CD4-positive, CD25-positive, alpha-beta regulatory T cell (primary cell): Measurements from ENCODE around the gene EPN2. TPM values are rescaled to one million over a fixed set of nuclear protein-coding genes. Genes with fewer than 3 reads are reported as not detected.
A peak's percentile ranks its signal among the peaks of the same experiment; 100 is the strongest.

Source experiments
- ATAC-seq, 2 donors: fragments of 150-1000 bp; cut with Tn5 transposase; one replicate each; pipeline ENCODE4 v1.10.0; 2021; ENCODE audit warnings: low read depth in 2 of 2, moderate number of reproducible peaks in 2 of 2, moderate library complexity in 1 of 2
- DNase-seq, 3 donors: peaks; one replicate each; pipeline versions ENCODE4 v3.0.0 to v3.0.0-alpha.2; 2012 to 2022; ENCODE audit warnings: mixed read lengths in 1 of 3
- H3K27ac ChIP-seq: one replicate; pipeline ENCODE4 v1.7.0; 2013; ENCODE audit warnings: mild to moderate bottlenecking, low read length; ENCODE audit not compliant: insufficient read depth, poor library complexity, severe bottlenecking
- H3K27me3 ChIP-seq: one replicate; pipeline ENCODE4 v1.7.0; 2013; ENCODE audit warnings: low read length; ENCODE audit not compliant: control insufficient read depth, insufficient read depth
- H3K36me3 ChIP-seq: one replicate; pipeline ENCODE4 v1.7.0; 2013; ENCODE audit warnings: mild to moderate bottlenecking, low read length, moderate library complexity; ENCODE audit not compliant: control insufficient read depth, insufficient read depth
- H3K4me1 ChIP-seq: 2 replicates; pipeline ENCODE4 v1.7.0; 2013; ENCODE audit warnings: mild to moderate bottlenecking, low read length; ENCODE audit not compliant: insufficient read depth, control insufficient read depth, poor library complexity, severe bottlenecking
- H3K4me3 ChIP-seq: one replicate; pipeline ENCODE4 v1.7.0; 2013; ENCODE audit warnings: low read depth, mild to moderate bottlenecking, low read length, moderate library complexity
- H3K9me3 ChIP-seq, 2 experiments: 1 replicate in 1 of 2; 2 replicates in 1 of 2; pipeline ENCODE4 v1.7.0; 2013; ENCODE audit warnings: low read length in 2 of 2, mild to moderate bottlenecking in 1 of 2, moderate library complexity in 1 of 2; ENCODE audit not compliant: control insufficient read depth in 2 of 2
- H3K27ac Mint-ChIP-seq, 3 donors: one replicate each; pipeline ENCODE4 v1.8.0; 2020 to 2022; ENCODE audit warnings: mild to moderate bottlenecking in 3 of 3, mixed read lengths in 3 of 3, moderate library complexity in 2 of 3
- H3K27me3 Mint-ChIP-seq: one replicate; pipeline ENCODE4 v1.8.0; 2022; ENCODE audit warnings: mild to moderate bottlenecking, mixed read lengths
- H3K36me3 Mint-ChIP-seq: one replicate; pipeline ENCODE4 v1.8.0; 2020; ENCODE audit warnings: mixed read lengths
- H3K4me1 Mint-ChIP-seq, 4 donors: one replicate each; pipeline ENCODE4 v1.8.0; 2020 to 2022; ENCODE audit warnings: mixed read lengths in 4 of 4, mild to moderate bottlenecking in 1 of 4
- H3K4me3 Mint-ChIP-seq, 4 donors: one replicate each; pipeline ENCODE4 v1.8.0; 2020 to 2022; ENCODE audit warnings: mild to moderate bottlenecking in 4 of 4, mixed read lengths in 4 of 4, moderate library complexity in 3 of 4
- H3K9me3 Mint-ChIP-seq, 7 donors: one replicate each; pipeline ENCODE4 v1.8.0; 2020 to 2022; ENCODE audit warnings: mixed read lengths in 7 of 7, mild to moderate bottlenecking in 3 of 7, moderate library complexity in 2 of 7
- polyA plus RNA-seq, 4 donors: library from polyadenylated mRNA; unstranded; fragments of 300-500 nt; fragmentation: Illumina TruSeq; gene quantifications; one replicate each; pipeline ENCODE4 v1.2.3, GENCODE V29; 2021
- total RNA-seq: library from RNA; stranded (reverse); gene quantifications from one replicate; pipeline ENCODE4 v1.2.3, GENCODE V29; 2022

Gene EPN2
- total and polyA plus RNA-seq, 5 donors from 2014 or later = 7.1 to 14.9 (median 8.1) TPM

GRCh38 chr17:19372439-19372838 is 135.3 kb downstream of the EPN2 start:
- H3K27ac Mint-ChIP-seq = no peak overlapping the region
- no peaks in the 10 kb centered on the region for H3K9me3 ChIP-seq
- no peaks in the 10 kb centered on the region for H3K27me3 Mint-ChIP-seq
- H3K4me3 Mint-ChIP-seq = peak overlapping the region in 1 of 4 donors; percentile 38
- no peak for DNase-seq
- H3K27ac ChIP-seq = no peak overlapping the region
- peaks cover 17 to 52% (median 27%) of the 10 kb centered on the region in 4 donors for H3K4me1 Mint-ChIP-seq
- H3K36me3 Mint-ChIP-seq = peaks cover 12% of the 10 kb centered on the region
- no peak for ATAC-seq
- no peaks in the 10 kb centered on the region for H3K36me3 ChIP-seq
- H3K9me3 Mint-ChIP-seq = peaks cover 0 to 1% (median 0%) of the 10 kb centered on the region in 7 donors
- peaks cover 46% of the 10 kb centered on the region for H3K4me1 ChIP-seq
- H3K4me3 ChIP-seq = no peak overlapping the region
- no peaks in the 10 kb centered on the region for H3K27me3 ChIP-seq

GRCh38 chr17:19372866-19373504 is 135.8 kb downstream of the EPN2 start:
- ATAC-seq (no peak), DNase-seq (no peak)
- Mint-ChIP-seq H3K36me3 (peaks cover 12% of the 10 kb centered on the region), H3K27ac (peak overlapping the region in 1 of 3 donors; percentile 56), H3K27me3 (no peaks in the 10 kb centered on the region), H3K4me1 (peaks cover 17 to 54% (median 25%) of the 10 kb centered on the region in 4 donors), H3K4me3 (no peak overlapping the region), H3K9me3 (peaks cover 0 to 1% (median 0%) of the 10 kb centered on the region in 7 donors)
- Histone ChIP-seq H3K27me3 (no peaks in the 10 kb centered on the region), H3K4me1 (peaks cover 47% of the 10 kb centered on the region), H3K4me3 (no peak overlapping the region), H3K36me3 (no peaks in the 10 kb centered on the region), H3K27ac (no peak overlapping the region), H3K9me3 (no peaks in the 10 kb centered on the region)

GRCh38 chr17:19374136-19374535 is 137.0 kb downstream of the EPN2 start:
- Histone ChIP-seq H3K27me3 (no peaks in the 10 kb centered on the region), H3K27ac (no peak overlapping the region), H3K4me3 (no peak overlapping the region), H3K36me3 (no peaks in the 10 kb centered on the region), H3K9me3 (no peaks in the 10 kb centered on the region), H3K4me1 (peaks cover 49% of the 10 kb centered on the region)
- H3K9me3 Mint-ChIP-seq = peaks cover 0 to 1% (median 0%) of the 10 kb centered on the region in 7 donors
- H3K27ac Mint-ChIP-seq = no peak overlapping the region
- peak overlapping the region in 1 of 4 donors; percentile 71 for H3K4me3 Mint-ChIP-seq
- peaks cover 12 to 53% (median 20%) of the 10 kb centered on the region in 4 donors for H3K4me1 Mint-ChIP-seq
- H3K36me3 Mint-ChIP-seq = peaks cover 8% of the 10 kb centered on the region
- H3K27me3 Mint-ChIP-seq = no peaks in the 10 kb centered on the region
- ATAC-seq (no peak), DNase-seq (no peak)

DNA sequence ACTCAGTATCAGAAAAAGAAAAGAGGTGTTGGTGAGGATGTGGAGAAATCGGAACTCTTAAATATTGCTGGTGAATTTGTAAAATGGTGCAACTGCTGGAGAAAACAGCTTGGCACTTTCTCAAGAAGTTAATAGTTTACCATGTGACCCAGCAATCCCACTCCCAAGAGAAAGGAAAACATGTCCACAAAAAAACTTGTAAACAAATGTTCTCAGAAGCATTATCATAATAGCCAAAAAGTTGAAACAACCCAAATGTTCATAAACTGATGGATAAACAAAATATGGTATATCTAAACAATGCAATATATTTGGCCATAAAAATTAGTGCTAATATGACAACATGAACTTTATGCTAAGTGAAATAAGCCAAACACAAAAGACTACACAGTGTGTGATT is 138.6 kb downstream of the EPN2 start:
- Mint-ChIP-seq H3K36me3 (peaks cover 15% of the 10 kb centered on the region), H3K27ac (no peak overlapping the region), H3K4me3 (peak overlapping the region in 2 of 4 donors; percentile 48 to 63), H3K27me3 (no peaks in the 10 kb centered on the region), H3K9me3 (no peaks in the 10 kb centered on the region), H3K4me1 (peaks cover 6 to 40% (median 15%) of the 10 kb centered on the region in 4 donors)
- Histone ChIP-seq H3K27me3 (no peaks in the 10 kb centered on the region), H3K4me1 (peaks cover 33% of the 10 kb centered on the region), H3K36me3 (peaks cover 7% of the 10 kb centered on the region), H3K9me3 (no peaks in the 10 kb centered on the region), H3K4me3 (no peak overlapping the region), H3K27ac (no peak overlapping the region)
- ATAC-seq = no peak
- no peak for DNase-seq

GRCh38 chr17:19376811-19377210 is 139.6 kb downstream of the EPN2 start:
- Mint-ChIP-seq H3K4me3 (peak overlapping the region; percentile 94 to 99 (median 98)), H3K27ac (peak overlapping the region; percentile 94 to 98 (median 94)), H3K36me3 (peaks cover 15% of the 10 kb centered on the region), H3K9me3 (no peaks in the 10 kb centered on the region), H3K27me3 (no peaks in the 10 kb centered on the region), H3K4me1 (peaks cover 6 to 30% (median 13%) of the 10 kb centered on the region in 4 donors)
- H3K27me3 ChIP-seq = no peaks in the 10 kb centered on the region
- peaks cover 22% of the 10 kb centered on the region for H3K4me1 ChIP-seq
- H3K9me3 ChIP-seq = no peaks in the 10 kb centered on the region
- H3K4me3 ChIP-seq = peak overlapping the region; percentile 91
- H3K27ac ChIP-seq = peak overlapping the region; percentile 96
- DNase-seq (peak in 1 of 3 donors; percentile 44), ATAC-seq (no peak)
- H3K36me3 ChIP-seq = peaks cover 14% of the 10 kb centered on the region

DNA sequence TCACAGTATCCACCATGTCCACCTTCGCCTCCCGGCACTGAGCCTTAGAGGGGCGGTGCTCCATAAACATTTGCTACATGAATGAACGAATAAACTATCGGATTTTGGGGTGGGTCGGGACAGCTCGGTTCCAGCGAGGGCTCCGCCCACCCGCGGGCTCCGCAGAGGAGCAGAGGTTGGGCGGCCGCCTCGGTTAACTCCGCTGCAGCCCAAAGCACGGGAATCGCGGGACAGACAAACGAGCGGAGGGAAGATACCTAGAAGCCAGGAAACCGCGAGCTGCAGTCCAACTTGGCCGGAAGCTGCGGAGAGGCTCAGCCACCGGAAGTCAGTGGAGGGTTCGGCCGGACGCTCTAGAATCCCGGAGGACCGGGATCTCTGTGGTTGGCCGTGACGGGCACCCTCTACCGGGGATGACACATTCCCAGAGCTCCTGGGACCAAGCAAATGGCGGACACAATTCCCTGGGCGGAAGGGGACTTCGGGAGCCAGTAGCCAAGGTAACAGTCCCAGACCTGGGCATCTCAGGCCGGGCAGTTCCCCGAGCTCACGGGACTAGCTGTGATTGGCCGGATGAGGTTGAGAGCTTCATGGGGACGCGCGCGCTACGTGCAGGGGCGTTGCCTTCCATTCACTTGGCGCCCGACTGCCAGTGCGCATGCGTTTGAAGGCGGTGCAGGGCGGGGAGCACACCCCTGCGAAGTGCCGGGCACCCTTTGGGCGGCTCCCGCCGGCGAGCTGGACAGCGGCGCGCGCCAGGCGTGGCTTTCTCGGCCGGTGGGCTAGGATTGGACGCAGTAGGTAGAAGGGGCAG is 140.6 kb downstream of the EPN2 start:
- Mint-ChIP-seq H3K36me3 (peaks cover 15% of the 10 kb centered on the region), H3K27ac (peak overlapping the region; percentile 94 to 98 (median 94)), H3K9me3 (no peaks in the 10 kb centered on the region), H3K4me3 (peak overlapping the region; percentile 94 to 99 (median 98)), H3K27me3 (no peaks in the 10 kb centered on the region), H3K4me1 (peaks cover 6 to 24% (median 13%) of the 10 kb centered on the region in 4 donors)
- Histone ChIP-seq H3K27me3 (no peaks in the 10 kb centered on the region), H3K36me3 (peaks cover 19% of the 10 kb centered on the region), H3K9me3 (no peaks in the 10 kb centered on the region), H3K27ac (peak overlapping the region; percentile 96), H3K4me1 (peaks cover 15% of the 10 kb centered on the region), H3K4me3 (peak overlapping the region; percentile 91)
- ATAC-seq = peak; percentile 88 to 93
- DNase-seq = peak; percentile 92 to 99 (median 95)

- Mint-ChIP-seq H3K4me3 (peak within 1 kb of the TSS; percentile 94 to 99 (median 98)), H3K4me1 (peaks cover 6 to 24% (median 13%) of the 10 kb centered on the region in 4 donors), H3K27me3 (no peaks in the 10 kb centered on the region), H3K9me3 (no peaks in the 10 kb centered on the region), H3K27ac (peak within 1 kb of the TSS; percentile 94 to 98 (median 94)), H3K36me3 (peaks cover 23% of the 10 kb centered on the region)
- peak within 1 kb of the TSS; percentile 91 for H3K4me3 ChIP-seq
- peaks cover 28% of the 10 kb centered on the region for H3K36me3 ChIP-seq
- no peaks in the 10 kb centered on the region for H3K27me3 ChIP-seq
- H3K4me1 ChIP-seq = peaks cover 15% of the 10 kb centered on the region
- DNase-seq = no peak
- H3K27ac ChIP-seq = peak within 1 kb of the TSS; percentile 96
- H3K9me3 ChIP-seq = no peaks in the 10 kb centered on the region
- ATAC-seq = no peak
These were observed 141.5 kb downstream of the EPN2 start, which contains the start of gene MAPK7 for GRCh38 chr17:19378416-19379360. Gene MAPK7, plus strand, starts transcription at chr17:19378498. Its CDS starts 403 bp downstream, at chr17:19378901.
